KBM-7 (cell line): ENCODE measurements around the gene IL1RAPL1.

Experiments used
- DNase-seq: peaks from one replicate; pipeline ENCODE4 v3.0.0-alpha.2; 2015
- in situ Hi-C: fragments of 300-500 bp; cut with MboI; formaldehyde crosslinking; loops from 2 replicates; pipeline ENCODE4 v1.14.3; 2020; ENCODE audit warnings: low sequenced_read_pairs, low pct_unique_long_range_greater_than_20kb, mixed read lengths

The IL1RAPL1 gene

GRCh38 chrX:29453333-29453732 lies 866.1 kb downstream of the IL1RAPL1 start:
- no peak for DNase-seq
- in situ Hi-C loops = no loop called here

- in situ Hi-C loops = no loop called here
- no peak for DNase-seq
These were observed 868.5 kb downstream of the IL1RAPL1 start for GRCh38 chrX:29455702-29456101.

DNA sequence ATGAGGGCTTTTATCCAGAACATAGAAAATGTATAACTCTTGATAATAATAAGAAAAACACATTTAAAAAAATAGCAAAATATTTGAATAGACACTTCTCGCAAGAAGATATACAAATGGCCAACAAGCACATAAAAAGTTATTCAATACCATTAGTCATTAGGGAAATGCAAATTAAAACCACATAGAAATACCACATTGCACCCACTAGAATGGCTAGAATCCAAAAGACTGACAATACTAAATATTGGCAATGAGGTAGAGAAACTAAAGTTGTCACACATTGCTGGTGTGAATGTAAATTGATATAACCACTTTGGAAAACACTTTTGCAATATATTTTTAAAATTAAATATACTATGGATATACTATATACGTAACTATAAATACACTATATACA lies 873.8 kb downstream of the IL1RAPL1 start:
- in situ Hi-C loops = no loop called here
- no peak for DNase-seq

DNA sequence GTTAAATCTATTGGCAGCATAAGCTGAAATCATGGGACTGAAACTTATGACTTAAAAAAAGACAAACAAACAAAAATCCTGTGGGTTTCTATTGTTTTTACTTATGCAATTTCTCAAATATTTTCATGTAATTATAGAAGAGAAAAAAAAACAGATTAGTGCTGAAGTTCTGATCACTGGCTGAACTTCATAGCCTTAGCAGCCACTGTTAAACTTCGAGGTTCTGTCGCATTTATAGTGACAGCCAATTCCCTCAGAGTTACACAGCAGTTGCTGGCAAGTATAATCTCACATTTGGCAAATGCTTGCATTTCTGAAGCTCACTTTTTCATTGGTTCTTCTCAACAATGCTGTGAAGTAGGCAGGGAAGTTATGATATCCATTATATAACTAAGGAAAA lies 879.2 kb downstream of the IL1RAPL1 start:
- DNase-seq = no peak
- in situ Hi-C loops = no loop called here

GRCh38 chrX:29468911-29469494 lies 881.8 kb downstream of the IL1RAPL1 start:
- no peak for DNase-seq
- in situ Hi-C loops = no loop called here

GRCh38 chrX:29470030-29470429 lies 882.8 kb downstream of the IL1RAPL1 start:
- in situ Hi-C loops = no loop called here

DNA sequence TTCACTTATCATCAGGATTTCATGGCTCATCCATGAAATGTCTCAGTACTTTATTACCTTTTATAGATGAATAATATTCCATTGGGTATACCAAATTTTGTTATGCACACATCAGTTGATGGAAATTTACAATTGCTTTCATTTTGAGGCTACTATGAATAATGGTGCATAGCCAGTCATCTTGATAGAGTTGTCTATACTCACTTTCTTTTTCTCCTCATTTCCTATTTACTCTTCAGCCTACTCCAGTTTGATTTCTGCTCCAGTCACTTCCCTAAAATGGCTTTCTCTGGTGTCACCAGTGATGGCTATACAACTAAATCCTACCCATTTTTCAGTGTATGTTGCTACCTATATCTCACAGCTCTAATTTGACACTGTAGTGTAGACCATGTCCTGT lies 884.6 kb downstream of the IL1RAPL1 start:
- DNase-seq = no peak
- in situ Hi-C loops = no loop called here

More at GRCh38 chrX:29470030-29470429, 882.8 kb downstream of the IL1RAPL1 start:
- no peak for DNase-seq

DNA sequence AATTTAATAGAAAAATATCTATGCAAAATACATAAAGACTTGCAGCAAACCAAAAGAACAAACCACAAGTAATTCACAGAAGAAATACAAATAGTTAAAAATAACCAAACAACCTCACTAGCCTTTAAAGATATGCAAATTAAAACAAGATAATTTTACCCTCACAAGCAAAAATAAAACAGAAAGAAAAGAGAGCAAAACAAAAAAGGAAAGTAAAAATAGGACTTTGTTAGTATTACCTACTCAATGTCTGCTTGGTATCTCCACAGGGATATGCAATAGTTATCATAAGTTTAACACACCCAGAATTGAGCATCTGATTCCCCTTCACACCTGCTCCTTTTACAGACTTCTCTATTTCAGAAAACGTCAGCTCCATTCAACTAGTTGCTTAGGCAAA lies 890.6 kb downstream of the IL1RAPL1 start:
- no peak for DNase-seq
- in situ Hi-C loops = no loop called here

- DNase-seq = peak; percentile 48
- in situ Hi-C loops = no loop called here
These were observed 891.3 kb downstream of the IL1RAPL1 start for GRCh38 chrX:29478336-29479069.

GRCh38 chrX:29487214-29487613 lies 900.0 kb downstream of the IL1RAPL1 start:
- in situ Hi-C loops = no loop called here
- DNase-seq = no peak

- DNase-seq = no peak
- in situ Hi-C loops = no loop called here
These were observed 900.5 kb downstream of the IL1RAPL1 start for GRCh38 chrX:29487714-29488113.

DNA sequence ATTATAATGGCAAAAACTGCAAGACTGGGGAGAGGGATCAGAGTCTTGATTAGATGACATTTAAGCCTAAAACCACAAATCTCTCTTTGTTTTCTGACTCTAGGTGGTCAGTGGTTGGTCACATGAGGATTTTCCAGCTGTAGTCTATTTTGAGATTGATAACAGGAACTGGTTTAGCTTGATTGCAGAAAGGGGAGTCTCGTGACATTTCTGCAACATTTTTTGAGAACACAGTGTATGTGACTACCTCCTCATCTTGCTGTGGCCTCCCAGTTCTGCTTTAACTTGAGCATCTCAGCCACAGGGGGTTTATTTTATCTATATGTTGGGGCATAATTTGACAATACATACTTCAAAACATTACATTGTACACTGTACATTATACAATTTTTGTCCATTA lies 901.7 kb downstream of the IL1RAPL1 start:
- peak; percentile 3 for DNase-seq
- in situ Hi-C loops = no loop called here

- no peak for DNase-seq
- in situ Hi-C loops = no loop called here
These were observed 903.4 kb downstream of the IL1RAPL1 start for GRCh38 chrX:29490606-29491005.

DNA sequence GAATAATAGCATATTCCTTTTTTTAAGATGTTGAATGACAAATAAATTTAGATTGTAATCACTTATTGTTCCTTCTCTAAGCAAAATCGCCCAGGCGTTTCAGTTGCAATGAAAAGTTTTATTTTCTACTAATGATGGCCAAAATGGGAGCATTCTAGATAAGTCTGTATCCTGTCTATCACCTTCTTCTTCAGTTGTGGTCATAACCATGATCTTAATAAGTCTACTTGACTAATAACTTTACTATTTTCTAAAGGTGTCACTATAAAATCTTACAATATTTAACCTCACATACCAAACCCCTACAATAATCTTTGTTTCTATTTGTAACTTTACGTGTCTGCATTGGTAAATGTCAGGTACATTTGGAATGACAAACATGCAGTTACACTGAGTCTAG lies 904.4 kb downstream of the IL1RAPL1 start:
- DNase-seq = no peak
- in situ Hi-C loops = no loop called here

GRCh38 chrX:29496636-29497180 lies 909.5 kb downstream of the IL1RAPL1 start:
- in situ Hi-C loops = no loop called here

DNA sequence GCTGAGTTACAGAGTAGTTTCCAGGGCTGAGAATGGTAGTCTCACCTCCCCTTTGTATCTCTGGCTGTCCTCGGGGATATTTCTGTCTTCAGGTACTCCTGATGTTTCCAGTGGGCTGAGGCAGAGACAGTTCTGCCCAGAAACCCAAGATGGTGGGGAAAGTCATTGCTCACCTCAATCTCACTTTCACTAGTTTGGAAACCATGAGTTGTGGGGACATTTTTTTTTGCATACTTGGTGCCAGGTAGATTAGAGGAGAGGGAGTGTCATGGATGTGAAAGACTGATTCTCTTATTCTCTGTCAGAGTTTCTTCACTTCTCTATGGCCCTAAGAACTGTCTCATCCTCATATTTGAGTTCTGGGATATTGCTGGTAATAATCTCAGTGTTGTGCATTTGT lies 919.5 kb downstream of the IL1RAPL1 start:
- DNase-seq = no peak
- in situ Hi-C loops = no loop called here

More at GRCh38 chrX:29496636-29497180, 909.5 kb downstream of the IL1RAPL1 start:
- DNase-seq = no peak

- in situ Hi-C loops = no loop called here
- DNase-seq = no peak
These were observed 930.9 kb downstream of the IL1RAPL1 start for GRCh38 chrX:29518100-29518499.

- no peak for DNase-seq
- in situ Hi-C loops = no loop called here
These were observed 941.0 kb downstream of the IL1RAPL1 start for GRCh38 chrX:29528281-29528680.

DNA sequence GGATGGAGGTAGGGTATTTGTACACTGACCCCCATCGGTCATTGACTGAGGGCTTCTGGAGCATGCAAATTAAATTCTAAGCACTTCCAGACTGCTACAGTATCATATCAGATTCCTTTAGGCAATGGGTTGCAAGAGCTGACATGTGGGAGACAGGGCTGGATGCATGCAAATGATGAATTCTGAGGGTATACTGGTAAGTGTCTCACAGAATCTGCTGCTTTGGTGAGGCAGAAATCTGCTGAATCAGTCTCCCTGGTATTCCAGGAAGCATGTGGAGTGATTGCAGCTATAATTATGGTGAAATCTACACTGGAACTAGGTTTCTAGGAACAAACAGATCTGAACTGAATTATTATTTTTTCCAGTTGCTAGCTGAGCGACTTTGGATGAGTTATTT lies 943.3 kb downstream of the IL1RAPL1 start:
- DNase-seq = no peak
- in situ Hi-C loops = no loop called here

GRCh38 chrX:29531336-29531735 lies 944.1 kb downstream of the IL1RAPL1 start:
- in situ Hi-C loops = no loop called here
- DNase-seq = no peak
